ENCODE data around the gene ZNF503.

Gene ZNF503

GRCh38 chr10:75425291-75426079 is 23.9 kb upstream of the ZNF503 start:
- Histone ChIP-seq H3K9me2 (replicated peaks; ENCODE audit: low read depth, low read length) (no peaks in the 10 kb centered on the region), H3K9me3 (ENCODE audit: insufficient read depth, low read depth, low read length) (no peaks in the 10 kb centered on the region), H3F3A (ENCODE audit: low read depth) (no peaks in the 10 kb centered on the region), H2AFZ (ENCODE audit: low read length) (no peak overlapping the region), H3K4me1 (ENCODE audit: insufficient read depth, low read length, poor library complexity, severe bottlenecking) (no peaks in the 10 kb centered on the region), H4K20me1 (ENCODE audit: insufficient read depth, low read length, poor library complexity, severe bottlenecking) (no peaks in the 10 kb centered on the region), H3K9ac (ENCODE audit: low read depth, low read length, poor library complexity, severe bottlenecking) (no peak overlapping the region), H3K4me2 (ENCODE audit: low read depth, low read length, poor library complexity, severe bottlenecking) (no peak overlapping the region), H3K27me3 (ENCODE audit: insufficient read depth, low read length, poor library complexity, severe bottlenecking) (no peaks in the 10 kb centered on the region), H3K36me3 (ENCODE audit: insufficient read depth, low read length) (no peaks in the 10 kb centered on the region), H3K4me3 (ENCODE audit: low read length, poor library complexity, severe bottlenecking) (no peak overlapping the region), H3K79me2 (ENCODE audit: insufficient read depth, low read length) (no peaks in the 10 kb centered on the region)
- TF ChIP-seq EZH2phosphoT487 (IDR thresholded peaks at IDR 0.05; ENCODE audit: borderline replicate concordance) = no peak
- TF ChIP-seq, protein P1, sequence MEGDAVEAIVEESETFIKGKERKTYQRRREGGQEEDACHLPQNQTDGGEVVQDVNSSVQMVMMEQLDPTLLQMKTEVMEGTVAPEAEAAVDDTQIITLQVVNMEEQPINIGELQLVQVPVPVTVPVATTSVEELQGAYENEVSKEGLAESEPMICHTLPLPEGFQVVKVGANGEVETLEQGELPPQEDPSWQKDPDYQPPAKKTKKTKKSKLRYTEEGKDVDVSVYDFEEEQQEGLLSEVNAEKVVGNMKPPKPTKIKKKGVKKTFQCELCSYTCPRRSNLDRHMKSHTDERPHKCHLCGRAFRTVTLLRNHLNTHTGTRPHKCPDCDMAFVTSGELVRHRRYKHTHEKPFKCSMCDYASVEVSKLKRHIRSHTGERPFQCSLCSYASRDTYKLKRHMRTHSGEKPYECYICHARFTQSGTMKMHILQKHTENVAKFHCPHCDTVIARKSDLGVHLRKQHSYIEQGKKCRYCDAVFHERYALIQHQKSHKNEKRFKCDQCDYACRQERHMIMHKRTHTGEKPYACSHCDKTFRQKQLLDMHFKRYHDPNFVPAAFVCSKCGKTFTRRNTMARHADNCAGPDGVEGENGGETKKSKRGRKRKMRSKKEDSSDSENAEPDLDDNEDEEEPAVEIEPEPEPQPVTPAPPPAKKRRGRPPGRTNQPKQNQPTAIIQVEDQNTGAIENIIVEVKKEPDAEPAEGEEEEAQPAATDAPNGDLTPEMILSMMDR (conservative IDR thresholded peaks at IDR 0.05; ENCODE audit: low read length) = no peak

- no peaks in the 10 kb centered on the region for H3K27me3 ChIP-seq (ENCODE audit: insufficient read depth, low read length, poor library complexity, severe bottlenecking)
- TF ChIP-seq, protein P1 (conservative IDR thresholded peaks at IDR 0.05; ENCODE audit: low read length) = no peak
- no peak for TF ChIP-seq EZH2phosphoT487 (IDR thresholded peaks at IDR 0.05; ENCODE audit: borderline replicate concordance)
Observed at GRCh38 chr10:75424571-75424970, 23.0 kb upstream of the ZNF503 start.

GRCh38 chr10:75422913-75423312 is 21.3 kb upstream of the ZNF503 start:
- Histone ChIP-seq H4K20me1 (ENCODE audit: insufficient read depth, low read length, poor library complexity, severe bottlenecking) (no peaks in the 10 kb centered on the region), H3K79me2 (ENCODE audit: insufficient read depth, low read length) (no peaks in the 10 kb centered on the region), H2AFZ (ENCODE audit: low read length) (no peak overlapping the region), H3K9me2 (replicated peaks; ENCODE audit: low read depth, low read length) (no peaks in the 10 kb centered on the region), H3K27me3 (ENCODE audit: insufficient read depth, low read length, poor library complexity, severe bottlenecking) (no peaks in the 10 kb centered on the region), H3K9ac (ENCODE audit: low read depth, low read length, poor library complexity, severe bottlenecking) (no peak overlapping the region), H3F3A (ENCODE audit: low read depth) (no peaks in the 10 kb centered on the region), H3K36me3 (ENCODE audit: insufficient read depth, low read length) (no peaks in the 10 kb centered on the region), H3K4me3 (ENCODE audit: low read length, poor library complexity, severe bottlenecking) (no peak overlapping the region), H3K4me1 (ENCODE audit: insufficient read depth, low read length, poor library complexity, severe bottlenecking) (no peaks in the 10 kb centered on the region), H3K9me3 (ENCODE audit: insufficient read depth, low read depth, low read length) (no peaks in the 10 kb centered on the region), H3K4me2 (ENCODE audit: low read depth, low read length, poor library complexity, severe bottlenecking) (no peak overlapping the region)
- TF ChIP-seq, protein P1 (conservative IDR thresholded peaks at IDR 0.05; ENCODE audit: low read length) = no peak
- TF ChIP-seq EZH2phosphoT487 (IDR thresholded peaks at IDR 0.05; ENCODE audit: borderline replicate concordance) = no peak

More at GRCh38 chr10:75424571-75424970, 23.0 kb upstream of the ZNF503 start:
- Histone ChIP-seq H3K9ac (ENCODE audit: low read depth, low read length, poor library complexity, severe bottlenecking) (no peak overlapping the region), H3K79me2 (ENCODE audit: insufficient read depth, low read length) (no peaks in the 10 kb centered on the region), H3F3A (ENCODE audit: low read depth) (no peaks in the 10 kb centered on the region), H3K9me3 (ENCODE audit: insufficient read depth, low read depth, low read length) (no peaks in the 10 kb centered on the region), H3K9me2 (replicated peaks; ENCODE audit: low read depth, low read length) (no peaks in the 10 kb centered on the region), H3K4me2 (ENCODE audit: low read depth, low read length, poor library complexity, severe bottlenecking) (no peak overlapping the region), H2AFZ (ENCODE audit: low read length) (no peak overlapping the region), H3K36me3 (ENCODE audit: insufficient read depth, low read length) (no peaks in the 10 kb centered on the region), H3K4me1 (ENCODE audit: insufficient read depth, low read length, poor library complexity, severe bottlenecking) (no peaks in the 10 kb centered on the region), H3K4me3 (ENCODE audit: low read length, poor library complexity, severe bottlenecking) (no peak overlapping the region), H4K20me1 (ENCODE audit: insufficient read depth, low read length, poor library complexity, severe bottlenecking) (no peaks in the 10 kb centered on the region)
